ENCODE measurements around the gene DDX4.
A peak's percentile ranks its signal among the peaks of the same experiment; 100 is the strongest.

DDX4 gene

DNA sequence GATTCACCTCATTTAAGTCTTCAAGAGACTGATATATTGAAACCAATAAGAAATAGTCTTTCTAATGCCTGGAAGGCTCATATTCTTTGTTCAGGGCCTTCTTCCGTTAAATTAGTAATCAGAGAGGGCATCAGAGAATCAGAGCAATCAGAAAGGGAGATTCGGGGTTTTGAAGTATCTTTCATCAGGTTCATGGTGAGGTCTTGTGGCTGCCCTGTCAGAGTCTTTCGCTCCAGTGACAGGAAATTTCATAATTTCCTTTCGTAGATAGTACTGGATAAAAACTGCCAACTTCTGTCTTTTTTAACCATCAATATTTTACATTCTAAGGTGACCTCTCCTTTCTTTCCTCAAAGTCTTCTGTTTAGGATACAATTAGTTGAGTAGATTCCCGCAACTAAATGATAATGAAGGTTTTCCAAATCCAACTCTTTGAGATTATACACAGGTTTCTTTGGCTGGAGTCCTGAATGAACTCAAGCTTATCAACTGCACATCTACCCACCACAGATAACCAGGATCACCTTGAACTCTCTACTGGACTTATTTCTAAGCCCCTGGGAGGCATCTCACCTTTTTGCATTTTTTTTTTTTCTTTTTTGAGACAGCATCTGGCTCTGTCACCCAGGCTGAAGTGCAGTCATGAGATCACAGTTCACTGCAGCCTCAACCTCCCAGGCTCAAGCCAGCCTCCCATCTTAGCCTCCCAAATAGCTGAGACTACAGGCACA is 118.8 kb downstream of the DDX4 start:
- DNase-seq, result no peak
- Mint-ChIP-seq H3K4me3 (peak overlapping the region; percentile 5), H3K27me3 (peaks cover 2% of the 10 kb centered on the region), H3K4me1 (ENCODE audit: low read depth) (peaks cover 38% of the 10 kb centered on the region), H3K36me3 (ENCODE audit: low read depth) (no peaks in the 10 kb centered on the region), H3K9me3 (no peaks in the 10 kb centered on the region), H3K27ac (peak overlapping the region; percentile 69)

DNA sequence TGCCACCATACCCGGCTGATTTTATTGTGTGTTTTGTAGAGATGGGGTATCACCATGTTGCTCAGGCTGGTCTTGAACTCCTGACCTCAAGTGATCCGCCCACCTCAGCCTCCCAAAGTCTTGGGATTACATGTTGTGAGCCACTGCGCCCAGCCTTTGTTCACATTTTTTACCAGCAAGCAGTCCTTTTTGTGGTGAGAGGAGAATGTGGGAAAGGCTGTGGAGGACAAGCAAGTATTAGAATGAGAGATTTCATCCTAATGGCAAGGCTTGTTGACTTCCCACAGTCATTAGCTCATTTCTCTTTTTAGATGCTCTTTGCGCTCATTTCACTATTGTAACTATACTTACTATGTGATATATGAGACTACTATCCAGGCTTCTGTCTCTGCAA is 119.4 kb downstream of the DDX4 start:
- no peak for DNase-seq
- H3K27ac Mint-ChIP-seq, result peak overlapping the region; percentile 69

DNA sequence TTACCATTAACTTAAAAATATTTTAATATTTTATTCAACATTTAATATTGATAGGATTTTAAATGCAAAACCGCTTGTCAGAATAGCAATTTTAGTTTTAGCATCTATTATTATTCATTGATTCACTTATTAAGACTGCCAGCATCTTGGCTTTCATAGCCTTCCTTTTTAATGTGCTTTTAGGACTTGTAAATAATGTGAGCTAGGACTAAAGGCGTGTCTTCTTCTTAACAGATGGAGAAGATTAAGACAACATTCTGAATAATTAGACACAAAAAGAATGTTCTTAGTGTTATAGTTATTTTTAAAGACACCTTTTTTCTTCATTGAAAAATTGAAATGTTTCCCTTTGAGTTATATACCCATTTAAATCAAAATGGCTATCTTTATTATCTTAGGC is 120.2 kb downstream of the DDX4 start:
- DNase-seq, result no peak
- no peak overlapping the region for H3K4me3 Mint-ChIP-seq
- H3K27ac Mint-ChIP-seq, result no peak overlapping the region
- peaks cover 34% of the 10 kb centered on the region for H3K4me1 Mint-ChIP-seq (ENCODE audit: low read depth)
- no peaks in the 10 kb centered on the region for H3K9me3 Mint-ChIP-seq
- H3K27me3 Mint-ChIP-seq, result no peaks in the 10 kb centered on the region
- no peaks in the 10 kb centered on the region for H3K36me3 Mint-ChIP-seq (ENCODE audit: low read depth)

More for the DNA sequence above, 119.4 kb downstream of the DDX4 start:
- no peak overlapping the region for H3K4me3 Mint-ChIP-seq
- H3K27me3 Mint-ChIP-seq, result no peaks in the 10 kb centered on the region
- H3K9me3 Mint-ChIP-seq, result no peaks in the 10 kb centered on the region
- H3K4me1 Mint-ChIP-seq (ENCODE audit: low read depth), result peaks cover 36% of the 10 kb centered on the region
- no peaks in the 10 kb centered on the region for H3K36me3 Mint-ChIP-seq (ENCODE audit: low read depth)

DNA sequence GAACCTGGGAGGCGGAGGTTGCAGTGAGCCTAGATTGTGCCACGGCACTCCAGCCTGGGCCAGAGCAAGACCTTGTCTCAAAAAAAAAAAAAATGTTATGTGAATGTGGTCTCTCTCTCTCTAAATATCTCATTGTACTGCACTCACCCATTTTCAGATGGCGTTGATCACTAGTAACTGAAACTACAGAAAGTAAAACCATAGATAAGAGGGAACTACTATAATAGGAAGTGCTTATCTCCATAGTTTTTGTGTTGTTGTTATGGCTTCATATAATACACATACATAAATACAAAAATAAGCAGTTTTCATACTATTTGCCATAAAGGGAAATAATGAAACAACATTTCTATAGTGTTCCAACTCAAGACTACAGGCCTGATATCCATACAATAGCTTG is 122.4 kb downstream of the DDX4 start:
- no peak overlapping the region for H3K4me3 Mint-ChIP-seq
- no peak for DNase-seq
- H3K27me3 Mint-ChIP-seq, result no peaks in the 10 kb centered on the region
- H3K36me3 Mint-ChIP-seq (ENCODE audit: low read depth), result no peaks in the 10 kb centered on the region
- H3K9me3 Mint-ChIP-seq, result no peaks in the 10 kb centered on the region
- H3K27ac Mint-ChIP-seq, result no peak overlapping the region
- H3K4me1 Mint-ChIP-seq (ENCODE audit: low read depth), result peaks cover 24% of the 10 kb centered on the region

DNA sequence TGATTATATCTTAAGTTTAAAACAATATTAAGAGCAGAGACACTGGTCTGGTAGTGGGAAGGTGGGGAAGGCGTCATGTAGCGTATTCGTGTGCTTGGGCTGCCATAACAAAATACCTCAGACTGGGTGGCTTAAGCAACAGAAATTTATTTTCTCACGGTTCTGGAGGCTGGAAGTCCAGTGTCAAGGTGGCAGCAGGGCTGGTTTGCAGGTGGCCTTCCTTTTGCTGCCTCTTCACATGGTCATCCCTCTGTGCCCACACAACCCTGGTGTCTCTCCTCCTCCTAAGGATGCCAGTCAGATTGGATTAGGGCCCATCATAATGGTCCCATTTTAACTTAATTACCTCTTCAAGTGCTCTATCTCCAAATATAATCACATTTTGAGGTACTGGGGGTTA is 122.8 kb downstream of the DDX4 start:
- Mint-ChIP-seq H3K27ac (no peak overlapping the region), H3K4me1 (ENCODE audit: low read depth) (peaks cover 22% of the 10 kb centered on the region), H3K36me3 (ENCODE audit: low read depth) (no peaks in the 10 kb centered on the region), H3K27me3 (no peaks in the 10 kb centered on the region), H3K9me3 (no peaks in the 10 kb centered on the region), H3K4me3 (no peak overlapping the region)
- no peak for DNase-seq

DNA sequence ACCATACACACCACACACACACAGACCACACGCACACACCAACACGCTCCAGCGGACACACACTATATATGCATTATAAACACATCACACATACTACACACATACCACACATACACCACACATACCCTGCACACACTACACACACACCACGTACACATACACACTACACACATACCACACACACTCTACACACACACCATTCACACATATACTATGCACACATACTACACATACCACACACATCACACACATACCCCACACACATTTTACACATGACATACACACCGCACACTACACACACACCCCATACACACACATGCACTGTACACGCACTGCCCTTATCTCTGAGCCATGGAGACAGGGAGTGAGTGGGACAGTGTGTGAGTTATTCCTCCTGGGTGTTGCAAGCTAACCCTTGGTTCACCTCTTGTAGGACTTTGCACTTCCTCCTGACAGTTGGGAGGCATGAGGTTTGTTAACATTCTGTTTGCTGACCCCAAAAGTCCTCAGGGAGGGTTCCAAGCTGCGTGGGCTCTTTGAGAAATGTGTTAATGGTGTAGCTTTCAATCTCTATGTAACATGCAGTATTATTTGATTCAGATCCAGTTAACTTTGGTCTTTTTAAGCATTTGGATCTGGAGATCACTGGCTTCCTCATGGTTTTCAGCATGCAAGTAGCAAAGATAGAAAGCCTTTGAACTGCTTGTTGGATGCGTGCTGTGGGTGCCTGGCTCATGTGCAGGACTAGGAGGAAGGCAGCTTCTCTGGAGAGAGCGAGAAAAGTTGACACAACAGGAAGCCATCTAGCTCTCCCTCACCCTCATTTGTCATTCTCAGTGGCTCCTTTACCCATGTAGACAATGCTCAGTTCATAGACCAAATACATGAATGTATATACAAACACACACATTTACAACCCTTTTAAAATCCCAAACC is 127.0 kb downstream of the DDX4 start:
- no peak for DNase-seq
- H3K27ac Mint-ChIP-seq, result no peak overlapping the region
- H3K27me3 Mint-ChIP-seq, result no peaks in the 10 kb centered on the region
- no peaks in the 10 kb centered on the region for H3K36me3 Mint-ChIP-seq (ENCODE audit: low read depth)
- no peaks in the 10 kb centered on the region for H3K9me3 Mint-ChIP-seq
- peaks cover 32% of the 10 kb centered on the region for H3K4me1 Mint-ChIP-seq (ENCODE audit: low read depth)
- H3K4me3 Mint-ChIP-seq, result no peak overlapping the region

DNA sequence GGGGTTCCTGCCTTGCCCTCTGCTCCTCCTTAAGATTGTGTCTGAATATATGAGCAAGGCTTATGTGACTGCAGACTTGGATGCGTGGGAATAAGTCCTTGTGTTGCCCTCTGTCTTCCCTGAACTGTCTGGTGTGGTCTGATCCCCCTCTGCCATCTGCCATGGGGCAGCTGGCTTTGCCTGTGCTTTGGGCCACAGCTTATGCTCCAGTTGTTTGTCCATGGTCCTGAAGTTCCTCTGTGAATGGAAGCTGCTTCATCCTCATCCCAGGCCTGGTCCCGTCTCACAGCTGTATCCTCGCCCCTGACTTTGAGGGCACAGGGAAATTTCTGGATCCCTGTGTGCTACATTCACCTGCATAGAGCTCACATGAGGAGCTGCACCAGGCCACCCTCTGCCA is 128.0 kb downstream of the DDX4 start:
- Mint-ChIP-seq H3K36me3 (ENCODE audit: low read depth) (no peaks in the 10 kb centered on the region), H3K4me3 (no peak overlapping the region), H3K27me3 (no peaks in the 10 kb centered on the region), H3K27ac (no peak overlapping the region), H3K9me3 (no peaks in the 10 kb centered on the region), H3K4me1 (ENCODE audit: low read depth) (peaks cover 33% of the 10 kb centered on the region)
- no peak for DNase-seq

DNA sequence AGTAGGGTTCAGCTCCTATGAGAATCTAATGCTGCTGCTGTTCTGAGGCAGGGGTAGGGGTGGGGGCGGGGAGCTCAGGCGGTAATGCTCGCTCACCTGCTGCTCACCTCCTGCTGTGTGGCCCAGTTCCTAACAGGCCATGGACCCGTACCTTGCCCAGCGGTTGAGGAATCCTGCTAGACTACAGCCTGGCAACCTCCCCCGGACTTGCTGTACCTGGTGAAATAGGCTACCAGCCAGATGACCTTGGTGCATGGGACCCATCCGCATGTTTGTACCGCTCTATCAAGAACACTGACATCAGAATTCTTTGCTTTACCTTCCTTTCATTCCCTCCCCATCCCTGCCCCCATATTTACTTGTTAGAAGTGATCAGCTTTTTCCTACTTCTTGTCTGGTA is 128.6 kb downstream of the DDX4 start:
- no peak overlapping the region for H3K4me3 Mint-ChIP-seq

More for the DNA sequence above, 128.6 kb downstream of the DDX4 start:
- Mint-ChIP-seq H3K27ac (no peak overlapping the region), H3K9me3 (no peaks in the 10 kb centered on the region), H3K27me3 (no peaks in the 10 kb centered on the region), H3K4me1 (ENCODE audit: low read depth) (peaks cover 33% of the 10 kb centered on the region), H3K36me3 (ENCODE audit: low read depth) (no peaks in the 10 kb centered on the region)
- DNase-seq, result no peak
